ENCODE data around the gene PRR5. TPM values are rescaled to one million over a fixed set of nuclear protein-coding genes. Genes with fewer than 3 reads are reported as not detected.
"Not testable (repeated sequence)": the region's sequence is repeated elsewhere in the genome, so short reads cannot be mapped to it uniquely, and the experiment has no call there.

PRR5 gene
- total RNA-seq, 1 experiment from 2014 or later: 9.4 TPM

- DNase-seq (ENCODE audit: low read depth): no peak
Observed at GRCh38 chr22:44672632-44673031, 29.4 kb upstream of the PRR5 start.

DNA sequence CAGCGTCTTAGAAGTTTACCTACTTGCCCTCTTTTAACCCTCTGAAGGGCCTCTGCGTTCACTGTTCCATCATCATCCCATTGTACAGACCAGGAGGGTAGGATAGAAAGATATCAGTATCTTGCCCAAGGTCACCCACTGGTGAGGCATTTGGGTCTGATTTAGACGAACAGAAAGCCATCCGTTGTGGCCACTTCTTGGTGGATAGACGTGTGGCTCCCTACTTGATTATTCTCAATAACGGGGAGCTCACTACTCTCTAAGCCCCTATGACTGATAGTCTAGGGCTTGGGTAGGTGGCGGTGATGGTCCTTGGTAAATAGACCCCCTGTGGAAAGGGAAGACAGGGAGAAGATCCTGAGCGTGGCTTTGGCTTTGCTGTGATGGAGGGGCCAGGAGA, 28.6 kb upstream of the PRR5 start:
- DNase-seq (ENCODE audit: low read depth): no peak

GRCh38 chr22:44676066-44676440, 26.0 kb upstream of the PRR5 start:
- not testable (repeated sequence) for DNase-seq (ENCODE audit: low read depth)

DNA sequence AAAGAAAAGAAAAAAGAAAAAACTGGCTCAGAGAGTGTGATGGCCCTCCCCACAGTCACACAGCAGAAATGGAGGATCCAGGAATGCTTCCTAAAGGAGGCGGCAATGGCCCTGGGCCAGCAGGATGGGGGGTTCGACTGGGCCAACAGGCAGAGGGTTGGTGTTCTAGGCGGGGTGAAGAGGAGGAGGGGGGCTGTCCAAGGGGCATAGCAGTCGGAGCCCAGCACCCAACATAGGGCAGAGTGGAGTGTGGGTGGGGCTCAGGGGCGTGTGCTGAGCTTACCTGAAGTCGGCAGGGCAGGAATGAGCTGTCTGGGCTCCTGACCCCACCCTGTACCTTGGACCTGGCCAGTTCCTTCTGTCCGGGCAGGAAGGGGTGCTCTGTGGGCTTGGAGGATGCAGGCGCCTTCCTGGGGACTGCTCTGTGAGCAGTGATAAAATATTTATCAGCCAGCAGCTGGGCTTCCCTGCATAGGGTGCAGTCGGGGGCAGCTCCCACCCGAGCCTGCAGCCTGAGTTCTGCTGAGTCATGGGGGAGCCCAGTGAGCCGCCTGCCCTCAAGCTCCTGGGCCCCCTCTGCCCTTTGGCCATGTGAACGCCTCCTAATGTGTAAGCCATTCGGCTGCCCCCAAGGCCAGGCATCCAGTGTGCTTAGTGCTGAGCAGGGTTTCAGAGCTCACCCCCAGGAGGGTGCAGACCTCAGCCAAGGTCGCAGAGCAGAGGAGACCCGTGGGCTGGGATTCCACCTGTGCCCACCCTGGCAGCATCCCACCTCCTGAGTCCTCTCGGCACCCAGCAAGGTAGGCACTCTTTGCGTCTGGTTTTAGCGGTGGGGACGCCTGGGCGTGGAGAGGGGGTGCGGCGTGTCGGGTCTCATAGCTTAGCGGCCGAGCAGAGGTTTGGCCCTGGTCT, 25.3 kb upstream of the PRR5 start:
- no peak for DNase-seq (ENCODE audit: low read depth)

DNA sequence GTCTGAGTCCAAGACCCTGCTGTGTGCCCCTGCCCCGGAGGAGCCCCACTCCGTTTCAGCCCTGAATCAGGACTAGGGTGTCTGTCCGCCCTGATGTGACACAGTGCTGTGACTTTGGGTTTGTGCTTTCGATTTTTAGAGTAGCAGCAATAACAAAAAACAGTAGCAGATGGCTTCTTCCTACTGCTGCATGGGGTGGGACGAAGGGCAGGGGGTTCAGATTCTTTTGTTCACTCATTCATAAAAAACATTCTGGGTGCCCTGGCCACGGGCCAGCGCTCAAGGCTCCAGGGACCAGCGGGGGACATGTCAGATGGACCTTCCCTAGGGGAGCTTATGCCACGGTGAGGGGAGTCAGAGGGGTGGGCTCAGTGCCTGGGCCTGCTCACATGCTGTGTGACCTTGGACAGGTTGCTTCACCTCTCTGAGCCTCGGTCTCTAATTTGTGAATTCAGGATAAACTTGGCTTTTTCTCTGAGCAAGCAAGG, 24.6 kb upstream of the PRR5 start:
- no peak for DNase-seq (ENCODE audit: low read depth)

DNA sequence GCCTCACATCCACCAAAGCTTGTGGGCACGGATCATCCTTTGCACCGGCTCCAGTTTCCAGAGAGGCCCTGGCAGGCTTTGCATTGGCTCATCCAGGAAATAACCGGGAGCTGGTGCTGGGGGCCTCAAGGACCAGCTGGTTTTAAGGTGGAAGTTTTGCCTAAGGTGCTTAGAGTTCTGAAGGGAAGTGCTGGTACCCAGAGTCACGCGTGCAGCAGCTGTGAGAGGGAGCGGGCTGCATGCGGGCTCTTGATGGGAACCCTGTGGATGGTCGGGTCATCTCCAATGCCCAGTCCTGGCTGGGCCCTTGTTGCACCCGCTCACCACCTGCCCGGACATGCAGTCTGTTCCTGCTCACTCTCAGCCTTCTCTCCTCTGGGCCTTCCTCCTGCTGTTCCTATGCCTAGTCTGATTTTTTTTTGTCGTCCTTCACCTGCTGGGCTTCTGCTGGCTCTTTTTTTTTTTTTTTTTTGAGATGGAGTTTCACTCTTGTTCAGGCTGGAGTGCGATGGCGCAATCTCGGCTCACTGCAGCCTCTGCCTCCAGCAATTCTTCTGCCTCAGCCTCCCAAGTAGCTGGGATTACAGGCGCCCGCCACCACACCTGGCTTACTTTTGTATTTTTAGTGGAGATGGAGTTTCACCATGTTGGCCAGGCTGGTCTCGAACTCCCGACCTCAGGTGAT, 24.0 kb upstream of the PRR5 start:
- no peak for DNase-seq (ENCODE audit: low read depth)

GRCh38 chr22:44678556-44679305, 23.3 kb upstream of the PRR5 start:
- no peak for DNase-seq (ENCODE audit: low read depth)

GRCh38 chr22:44679306-44679647, 22.7 kb upstream of the PRR5 start:
- DNase-seq (ENCODE audit: low read depth): not testable (repeated sequence)

GRCh38 chr22:44680058-44680457, 21.9 kb upstream of the PRR5 start:
- DNase-seq (ENCODE audit: low read depth): no peak

GRCh38 chr22:44680481-44680894, 21.5 kb upstream of the PRR5 start:
- no peak for DNase-seq (ENCODE audit: low read depth)

GRCh38 chr22:44682556-44683168, 19.3 kb upstream of the PRR5 start:
- DNase-seq (ENCODE audit: low read depth): no peak

DNA sequence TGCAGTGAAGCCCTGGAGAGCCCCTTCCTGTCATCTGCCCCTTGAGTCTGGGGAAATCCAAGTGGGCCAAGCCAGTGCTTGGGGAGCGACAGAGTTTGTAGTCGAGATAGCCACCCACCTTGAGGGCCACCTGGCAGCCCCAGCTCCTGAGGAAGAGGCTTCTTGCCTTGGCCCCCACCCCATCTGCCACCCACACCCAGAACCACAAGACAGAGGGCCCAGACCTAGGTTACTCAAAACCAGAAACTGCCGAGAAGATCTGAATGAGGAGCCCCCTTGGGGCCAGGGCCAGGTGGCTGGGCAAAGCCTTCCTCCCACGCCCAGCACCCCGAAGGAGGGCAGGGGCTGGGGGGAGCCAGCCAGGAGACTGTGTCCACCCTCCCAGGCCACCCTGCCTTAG, 18.8 kb upstream of the PRR5 start:
- no peak for DNase-seq (ENCODE audit: low read depth)

- no peak for DNase-seq (ENCODE audit: low read depth)
Observed at GRCh38 chr22:44683881-44684280, 18.1 kb upstream of the PRR5 start.

GRCh38 chr22:44684506-44685383, 17.3 kb upstream of the PRR5 start:
- peak; percentile 90 for DNase-seq (ENCODE audit: low read depth)

GRCh38 chr22:44685384-44686056, 16.5 kb upstream of the PRR5 start:
- peak; percentile 56 for DNase-seq (ENCODE audit: low read depth)

DNA sequence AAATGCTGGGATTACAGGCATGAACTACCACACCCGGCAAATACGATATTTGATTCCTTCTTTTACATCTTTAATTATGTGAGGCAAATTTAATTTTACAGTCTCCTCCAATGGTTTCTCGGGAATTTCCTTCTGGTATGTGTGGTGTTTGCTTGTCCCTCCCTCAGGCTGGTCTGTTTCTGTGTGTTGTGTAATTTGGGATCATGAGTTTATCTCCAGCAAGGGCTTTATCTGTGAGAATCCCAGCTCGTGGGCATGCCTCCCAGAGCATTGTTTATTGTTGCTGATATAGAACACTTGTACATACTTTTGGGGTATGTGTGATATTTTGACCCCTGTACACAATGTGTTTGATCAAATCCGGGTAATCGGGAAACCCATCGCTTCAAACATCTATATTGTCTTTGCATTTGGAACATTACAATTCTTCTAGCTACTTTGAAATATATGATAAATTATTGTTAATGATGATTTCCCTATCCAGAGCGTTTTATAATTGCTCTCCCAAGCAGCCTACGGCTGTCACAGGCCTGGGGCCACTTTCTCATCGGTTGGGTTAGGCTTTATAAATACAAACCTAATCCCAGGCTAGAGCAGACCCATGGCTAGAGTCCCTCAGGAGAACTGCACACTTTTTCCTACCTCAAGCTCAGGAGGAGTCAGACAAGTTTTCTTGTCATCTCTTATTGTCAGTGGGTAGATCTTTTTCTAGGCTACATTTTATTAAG, 15.0 kb upstream of the PRR5 start:
- no peak for DNase-seq (ENCODE audit: low read depth)

DNA sequence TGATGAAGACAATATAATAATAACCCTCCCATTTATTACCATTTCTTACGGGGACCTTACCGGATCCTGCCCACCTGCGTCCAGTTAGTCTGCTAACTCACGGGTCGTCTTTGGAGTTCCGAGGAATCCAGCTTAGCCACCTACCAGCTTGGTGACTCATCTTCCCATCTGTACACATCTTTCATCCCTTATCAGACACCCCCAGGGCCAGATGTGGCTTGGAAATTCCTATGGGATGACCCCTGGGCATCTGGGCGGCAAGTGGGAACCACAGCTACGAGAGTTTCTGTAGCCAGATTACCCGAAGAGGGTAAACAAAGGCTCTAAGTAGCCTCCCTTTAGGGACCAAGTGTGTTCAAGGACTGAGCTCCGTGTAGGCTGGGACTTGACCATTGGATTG, 12.8 kb upstream of the PRR5 start:
- DNase-seq (ENCODE audit: low read depth): no peak

- no peak for DNase-seq (ENCODE audit: low read depth)
Observed at GRCh38 chr22:44689915-44690524, 12.0 kb upstream of the PRR5 start.
